PC-3 (cell line): Measurements from ENCODE around the gene MARCHF6.
"Not testable (repeated sequence)": the region's sequence is repeated elsewhere in the genome, so short reads cannot be mapped to it uniquely, and the experiment has no call there.

Experiments used
- EZH2 ChIP-seq: fragments of 300-600 bp; sonication (generic); IDR thresholded peaks from one replicate; pipeline ENCODE4 v1.6.1; 2017; ENCODE audit warnings: antibody characterized with exemption, mild to moderate bottlenecking, low read length; ENCODE audit not compliant: unreplicated experiment
- EZH2phosphoT487 ChIP-seq: fragments of 300-600 bp; sonication (generic); IDR thresholded peaks from 2 replicates; pipeline ENCODE4 v1.6.1; 2018; ENCODE audit warnings: mild to moderate bottlenecking, antibody characterized with exemption, low read length, borderline replicate concordance
- TF ChIP-seq, protein P1 (sequence below): fragments of 300-600 bp; sonication (generic); conservative IDR thresholded peaks from 2 replicates; pipeline ENCODE4 v1.5.1; 2017; ENCODE audit warnings: antibody characterized with exemption, low read depth, mild to moderate bottlenecking, low read length

DNA sequence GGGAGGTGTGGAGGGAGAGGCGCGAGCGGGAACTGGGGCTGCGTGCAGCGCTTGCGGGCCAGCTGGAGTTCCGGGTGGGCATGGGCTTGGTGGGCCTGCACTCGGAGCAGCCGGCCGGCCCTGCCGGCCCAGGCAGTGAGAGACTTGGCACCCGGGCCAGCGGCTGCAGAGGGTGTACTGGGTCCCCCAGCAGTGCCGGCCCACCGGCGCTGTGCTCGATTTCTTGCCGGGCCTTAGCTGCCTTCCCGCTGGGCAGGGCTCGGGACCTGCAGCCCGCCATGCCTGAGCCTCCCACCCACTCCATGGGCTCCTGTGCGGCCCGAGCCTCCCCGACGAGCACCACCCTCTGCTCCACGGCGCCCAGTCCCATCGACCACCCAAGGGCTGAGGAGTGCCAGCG, 21.7 kb downstream of the MARCHF6 start:
- TF ChIP-seq, protein P1, sequence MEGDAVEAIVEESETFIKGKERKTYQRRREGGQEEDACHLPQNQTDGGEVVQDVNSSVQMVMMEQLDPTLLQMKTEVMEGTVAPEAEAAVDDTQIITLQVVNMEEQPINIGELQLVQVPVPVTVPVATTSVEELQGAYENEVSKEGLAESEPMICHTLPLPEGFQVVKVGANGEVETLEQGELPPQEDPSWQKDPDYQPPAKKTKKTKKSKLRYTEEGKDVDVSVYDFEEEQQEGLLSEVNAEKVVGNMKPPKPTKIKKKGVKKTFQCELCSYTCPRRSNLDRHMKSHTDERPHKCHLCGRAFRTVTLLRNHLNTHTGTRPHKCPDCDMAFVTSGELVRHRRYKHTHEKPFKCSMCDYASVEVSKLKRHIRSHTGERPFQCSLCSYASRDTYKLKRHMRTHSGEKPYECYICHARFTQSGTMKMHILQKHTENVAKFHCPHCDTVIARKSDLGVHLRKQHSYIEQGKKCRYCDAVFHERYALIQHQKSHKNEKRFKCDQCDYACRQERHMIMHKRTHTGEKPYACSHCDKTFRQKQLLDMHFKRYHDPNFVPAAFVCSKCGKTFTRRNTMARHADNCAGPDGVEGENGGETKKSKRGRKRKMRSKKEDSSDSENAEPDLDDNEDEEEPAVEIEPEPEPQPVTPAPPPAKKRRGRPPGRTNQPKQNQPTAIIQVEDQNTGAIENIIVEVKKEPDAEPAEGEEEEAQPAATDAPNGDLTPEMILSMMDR: not testable (repeated sequence)
- not testable (repeated sequence) for TF ChIP-seq EZH2, EZH2phosphoT487
